Activated T-helper 9 cell treated with anti-CD3 and anti-CD28 coated beads, Interleukin-2, amount 50 U/mL, for 16 hours (primary cell): ENCODE results near the gene POMGNT1.
"Not testable (repeated sequence)": the region's sequence is repeated elsewhere in the genome, so short reads cannot be mapped to it uniquely, and the experiment has no call there.

Experiments
- DNase-seq: peaks from one replicate; pipeline ENCODE4 v3.0.0-alpha.2; 2020; ENCODE audit warnings: low read depth

The POMGNT1 gene

GRCh38 chr1:46197964-46198811, at the start of gene POMGNT1:
Gene POMGNT1, minus strand, starts transcription at chr1:46198434. Its CDS starts 613 bp downstream, at chr1:46197821.
- DNase-seq: peak; percentile 69

- peak; percentile 94 for DNase-seq
These were observed 49.3 kb upstream of the POMGNT1 start, which contains the start of gene RAD54L for GRCh38 chr1:46247436-46248121. Gene RAD54L, plus strand, starts transcription at chr1:46247763. Its CDS starts 643 bp downstream, at chr1:46248406.

DNA sequence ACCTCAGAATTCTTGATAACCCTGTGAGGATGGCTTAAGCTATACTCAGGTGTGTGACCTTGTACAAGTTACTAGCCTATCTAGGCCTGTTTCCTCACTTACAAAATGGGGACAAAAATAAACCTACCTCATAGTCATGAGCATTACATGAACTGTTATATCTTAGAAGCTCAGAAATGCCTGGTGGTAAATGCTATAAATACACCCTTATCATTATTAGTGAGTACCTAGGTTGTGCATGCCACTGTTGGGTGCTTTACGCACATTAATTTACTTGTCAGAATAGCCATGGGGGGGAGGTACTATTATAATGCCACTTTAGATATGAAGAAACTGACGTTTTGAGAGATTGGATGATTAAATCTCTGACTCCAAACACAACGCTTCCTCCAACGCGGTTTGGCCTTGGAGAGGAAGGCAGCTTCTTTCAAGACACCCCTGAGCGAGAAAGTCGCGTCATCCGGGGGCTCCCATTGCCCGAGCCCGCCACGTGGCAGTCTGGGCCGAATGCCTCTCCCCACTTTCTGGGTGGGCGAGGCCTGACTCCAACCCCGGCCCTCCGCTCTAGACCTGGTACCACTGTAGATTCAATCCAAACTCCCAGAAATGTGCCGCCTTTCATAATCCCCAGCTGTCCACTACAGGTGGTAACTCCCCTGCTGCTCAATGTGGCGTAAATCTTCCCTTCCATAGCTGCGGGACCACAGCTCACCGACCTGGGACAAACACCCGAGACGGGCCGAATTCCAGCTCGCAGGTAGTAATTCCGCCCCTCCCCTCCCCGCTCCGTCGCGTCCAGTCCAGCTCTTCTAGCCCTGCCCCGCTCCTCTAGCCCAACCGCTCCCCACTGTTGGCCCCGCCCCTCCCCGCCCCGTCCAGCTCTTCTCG, 48.6 kb upstream of the POMGNT1 start:
- DNase-seq: peak; percentile 21

DNA sequence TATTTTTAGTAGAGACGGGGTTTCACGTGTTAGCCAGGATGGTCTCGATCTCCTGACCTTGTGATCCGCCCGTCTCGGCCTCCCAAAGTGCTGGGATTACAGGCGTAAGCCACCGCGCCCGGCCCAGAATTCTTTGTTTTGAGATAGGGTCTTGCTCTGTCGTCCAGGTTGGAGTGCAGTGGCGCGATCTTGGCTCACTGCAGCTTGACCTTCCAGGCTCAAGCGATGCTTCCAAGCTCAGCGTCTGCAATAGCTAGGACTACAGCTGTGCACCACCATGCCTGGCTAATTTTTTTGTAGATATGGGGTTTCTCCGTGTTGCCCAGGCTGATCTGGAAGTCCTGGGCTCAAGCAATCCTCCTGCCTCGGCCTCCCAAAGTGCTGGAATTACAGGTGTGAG, 47.9 kb upstream of the POMGNT1 start:
- DNase-seq: not testable (repeated sequence)

DNA sequence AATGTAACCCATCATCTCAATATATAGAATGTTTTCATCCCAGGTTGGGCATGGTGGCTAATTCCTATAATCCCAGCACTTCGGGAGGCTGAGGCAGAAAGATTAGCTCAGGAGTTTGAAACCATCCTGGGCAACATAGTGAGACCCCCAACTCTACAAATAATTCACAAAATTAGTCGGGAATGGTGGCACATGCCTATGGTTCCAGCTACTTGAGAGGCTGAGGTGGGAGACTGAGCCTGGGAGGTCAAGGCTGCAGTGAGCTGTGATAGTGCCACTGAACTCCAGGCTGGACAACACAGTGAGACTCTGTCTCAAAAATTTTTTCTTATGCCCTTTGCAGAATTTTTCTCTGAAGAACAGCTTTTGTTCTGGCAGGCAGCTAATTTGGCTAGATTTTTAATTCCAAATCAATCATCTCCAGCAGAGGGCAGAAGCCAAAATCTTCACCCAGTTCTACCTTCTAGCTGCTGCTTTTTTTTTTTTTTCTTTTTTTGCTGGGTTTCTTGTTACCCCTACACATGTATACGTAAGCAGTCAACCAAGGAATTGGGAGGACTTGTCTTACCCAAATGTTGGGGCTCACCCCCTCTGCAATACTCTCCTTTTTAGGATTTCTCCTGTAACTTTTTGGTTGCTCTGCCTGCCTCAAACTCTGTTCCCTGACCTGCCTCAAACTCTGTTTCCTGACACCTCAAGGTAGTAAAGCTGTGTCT, 46.6 kb upstream of the POMGNT1 start:
- no peak for DNase-seq

DNA sequence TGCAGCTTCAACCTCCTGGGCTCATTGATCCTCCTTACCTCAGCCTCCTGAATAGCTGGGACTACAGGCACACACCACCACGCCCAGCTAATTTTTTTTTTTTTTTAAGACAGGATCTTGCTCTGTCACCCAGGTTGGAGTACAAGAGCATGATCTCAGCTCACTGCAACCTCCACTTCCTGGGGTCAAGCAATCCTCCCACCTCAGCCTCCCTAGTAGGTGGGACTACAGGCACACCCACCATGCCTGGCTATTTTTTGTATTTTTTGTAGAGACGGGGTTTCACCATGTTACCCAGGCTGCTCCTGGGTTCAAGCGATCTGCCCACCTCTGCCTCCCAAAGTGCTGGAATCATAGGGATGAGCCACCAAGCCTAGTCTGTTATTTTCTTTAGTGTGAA, 45.6 kb upstream of the POMGNT1 start:
- DNase-seq: not testable (repeated sequence)

DNA sequence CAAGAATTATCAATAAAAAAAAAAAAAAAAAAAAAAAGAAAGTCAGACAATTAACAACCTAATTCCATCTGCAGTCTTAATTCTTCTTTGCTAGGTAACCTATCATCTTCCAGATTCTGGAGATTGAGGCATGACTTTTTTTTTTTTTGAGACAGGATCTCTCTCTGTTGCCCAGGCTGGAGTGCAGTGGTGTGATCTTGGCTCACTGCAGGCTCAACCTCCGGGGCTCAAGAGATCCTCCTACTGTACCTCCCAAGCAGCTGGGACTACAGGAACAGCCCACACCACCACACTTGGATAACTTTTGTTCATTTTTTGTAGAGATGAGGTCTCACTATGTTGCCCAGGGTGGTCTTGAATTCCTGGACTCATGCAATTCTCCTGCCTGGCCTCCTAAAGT, 44.7 kb upstream of the POMGNT1 start:
- no peak for DNase-seq

- DNase-seq: not testable (repeated sequence)
These were observed 43.5 kb upstream of the POMGNT1 start for GRCh38 chr1:46241733-46242132.

DNA sequence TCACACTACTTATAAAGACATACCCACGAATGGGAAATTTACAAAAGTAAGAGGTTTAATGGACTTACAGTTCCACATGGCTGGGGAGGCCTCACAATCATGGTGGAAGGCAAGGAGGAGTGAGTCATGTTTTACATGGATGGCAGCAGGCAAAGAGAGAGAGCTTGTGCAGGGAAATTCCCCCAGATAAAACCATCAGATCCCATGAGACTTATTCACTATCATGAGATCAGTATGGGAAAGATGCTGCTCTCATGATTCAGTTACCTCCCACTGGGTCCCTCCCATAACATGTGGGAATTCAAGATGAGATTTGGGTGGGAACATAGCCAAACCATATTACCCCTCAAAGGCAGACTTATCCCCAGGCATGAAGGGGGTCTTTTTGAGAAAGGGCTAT, 40.6 kb upstream of the POMGNT1 start:
- not testable (repeated sequence) for DNase-seq

DNA sequence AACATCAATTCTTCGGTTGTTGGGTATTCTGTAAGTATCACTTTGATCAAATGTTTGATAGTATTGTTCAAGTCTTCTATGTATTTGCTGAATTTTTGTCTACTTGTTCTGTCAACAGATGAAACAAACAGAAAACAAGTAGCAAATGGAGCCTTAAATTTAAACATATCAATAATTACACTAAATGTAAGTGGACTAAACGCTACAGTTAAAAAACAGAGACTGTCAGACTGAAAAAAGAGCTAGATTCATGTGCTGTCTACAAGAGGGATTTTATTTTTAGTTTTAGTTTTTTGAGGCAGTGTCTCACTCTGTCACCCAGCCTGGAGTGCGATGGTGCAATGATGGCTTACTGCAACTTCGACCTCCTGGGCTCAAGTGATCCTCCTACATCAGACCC, 38.6 kb upstream of the POMGNT1 start:
- DNase-seq: no peak

DNA sequence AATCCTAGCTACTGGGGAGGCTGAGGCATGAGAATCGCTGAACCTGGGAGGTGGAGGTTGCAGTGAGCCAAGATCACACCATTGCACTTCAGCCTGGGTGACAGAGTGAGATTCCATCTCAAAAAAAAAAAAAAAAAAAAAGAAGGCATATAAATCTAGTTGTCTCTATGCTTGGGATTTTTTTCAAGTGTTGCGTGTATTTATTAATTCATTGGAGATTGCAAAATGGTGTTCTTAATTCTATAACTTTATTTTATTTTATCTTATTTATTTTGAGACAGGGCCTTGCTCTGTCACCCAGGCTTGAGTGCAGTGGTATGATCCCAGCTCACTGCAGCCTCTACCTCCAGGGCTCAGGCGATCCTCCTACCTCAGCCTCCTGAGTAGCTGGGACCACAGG, 33.0 kb upstream of the POMGNT1 start:
- not testable (repeated sequence) for DNase-seq

GRCh38 chr1:46224966-46225365, 26.7 kb upstream of the POMGNT1 start:
- DNase-seq: no peak

GRCh38 chr1:46223472-46223943, 25.3 kb upstream of the POMGNT1 start:
- peak; percentile 26 for DNase-seq

DNA sequence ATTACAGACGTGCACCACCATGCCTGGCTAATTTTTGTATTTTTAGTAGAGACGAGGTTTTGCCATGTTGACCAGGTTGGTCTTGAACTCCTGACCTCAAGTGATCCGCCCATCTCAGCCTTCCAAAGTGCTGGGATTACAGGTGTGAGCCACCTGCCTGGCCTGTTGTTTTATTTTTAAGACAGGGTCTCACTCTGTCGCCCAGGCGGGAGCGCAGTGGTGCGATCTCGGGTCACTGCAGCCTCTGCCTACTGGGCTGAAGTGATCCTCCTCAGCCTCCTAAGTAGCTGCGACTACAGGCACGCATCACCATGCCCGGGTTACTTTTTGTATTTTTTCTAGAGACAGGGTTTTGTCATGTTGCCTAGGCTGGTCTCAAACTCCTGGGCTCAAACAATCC, 24.8 kb upstream of the POMGNT1 start:
- DNase-seq: not testable (repeated sequence)

GRCh38 chr1:46221749-46222148, 23.5 kb upstream of the POMGNT1 start:
- DNase-seq: no peak

DNA sequence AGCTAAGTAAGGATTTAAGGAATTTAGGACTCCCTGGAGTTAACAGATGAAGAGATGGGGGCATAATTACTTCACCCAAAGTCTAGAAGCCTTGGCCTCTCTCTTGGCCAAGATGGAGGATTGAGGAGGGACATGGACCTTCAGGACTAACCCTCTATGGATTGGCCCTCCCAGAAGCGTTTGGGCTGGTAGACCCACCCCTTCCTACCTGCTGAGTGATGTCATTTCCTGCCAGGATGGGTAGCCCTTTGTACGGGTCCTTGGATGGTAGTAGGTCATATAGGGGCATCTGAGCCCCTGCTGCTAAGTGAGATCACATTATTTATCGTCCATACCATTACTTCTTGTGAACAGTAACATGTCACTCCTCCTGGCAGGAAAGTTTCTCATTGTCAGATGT, 22.6 kb upstream of the POMGNT1 start:
- no peak for DNase-seq

- DNase-seq: no peak
These were observed 21.6 kb upstream of the POMGNT1 start for GRCh38 chr1:46219551-46220520.

- no peak for DNase-seq
These were observed 20.2 kb upstream of the POMGNT1 start for GRCh38 chr1:46218443-46218842.

- DNase-seq: no peak
These were observed 17.3 kb upstream of the POMGNT1 start for GRCh38 chr1:46215504-46215903.

GRCh38 chr1:46211051-46211450, 12.8 kb upstream of the POMGNT1 start:
- no peak for DNase-seq
